GM12878 (cell line): ENCODE data around the gene HADHA. TPM values are rescaled to one million over a fixed set of nuclear protein-coding genes. Genes with fewer than 3 reads are reported as not detected.
A peak's percentile ranks its signal among the peaks of the same experiment; 100 is the strongest.

Source experiments
- ATF7 ChIP-seq: fragments of 450-650 bp; IDR thresholded peaks from 2 replicates; pipeline ENCODE4 v1.6.1; 2016; ENCODE audit warnings: low read depth, mild to moderate bottlenecking
- BHLHE40 ChIP-seq, 2 experiments: fragments of 450-650 bp in 1 of 2; IDR thresholded peaks; 2 replicates each; pipeline ENCODE4 v1.6.1; 2011 to 2017; ENCODE audit warnings: low read depth in 2 of 2, borderline replicate concordance in 1 of 2, improper control_type of control experiment in 1 of 2, low read length in 1 of 2, mild to moderate bottlenecking in 1 of 2
- BMI1 ChIP-seq: fragments of 450-650 bp; IDR thresholded peaks from 2 replicates; pipeline ENCODE4 v1.6.1; 2016; ENCODE audit warnings: mild to moderate bottlenecking, moderate library complexity, borderline replicate concordance
- CBX5 ChIP-seq: sonication (generic); IDR thresholded peaks from 2 replicates; pipeline ENCODE4 v1.6.1; 2016; ENCODE audit warnings: low read depth, moderate library complexity, mild to moderate bottlenecking, inconsistent platforms
- EED ChIP-seq: sonication (generic); IDR thresholded peaks from 2 replicates; pipeline ENCODE4 v1.6.1; 2016; ENCODE audit warnings: antibody characterized with exemption, low read depth
- FOS ChIP-seq: IDR thresholded peaks from 3 replicates; pipeline ENCODE4 v1.6.1; 2011; ENCODE audit warnings: borderline replicate concordance; ENCODE audit not compliant: insufficient read length; ENCODE audit errors: extremely low read depth
- IKZF1 ChIP-seq: fragments of 450-650 bp; conservative IDR thresholded peaks from 2 replicates; pipeline ENCODE4 v1.6.1; 2017; ENCODE audit warnings: antibody characterized with exemption, mild to moderate bottlenecking
- JUND ChIP-seq: IDR thresholded peaks from 2 replicates; pipeline ENCODE4 v1.6.1; 2012; ENCODE audit warnings: low read depth, mild to moderate bottlenecking, low read length, improper control_type of control experiment, moderate library complexity
- MEF2A ChIP-seq: IDR thresholded peaks from 2 replicates; pipeline ENCODE4 v1.6.1; 2011; ENCODE audit warnings: low read depth, mild to moderate bottlenecking, low read length, moderate library complexity; ENCODE audit not compliant: insufficient read depth
- MEF2B ChIP-seq: fragments of 450-650 bp; IDR thresholded peaks from 2 replicates; pipeline ENCODE4 v1.6.1; 2018; ENCODE audit warnings: mild to moderate bottlenecking, moderate library complexity; ENCODE audit not compliant: partially characterized antibody, poor library complexity, severe bottlenecking
- SMAD5 ChIP-seq: IDR thresholded peaks from 2 replicates; pipeline ENCODE4 v1.6.1; 2016; ENCODE audit warnings: antibody characterized with exemption, low read depth
- SP1 ChIP-seq: IDR thresholded peaks from one replicate; pipeline ENCODE4 v1.6.1; 2011; ENCODE audit warnings: low read depth, low read length
- TCF12 ChIP-seq: IDR thresholded peaks from 2 replicates; pipeline ENCODE4 v1.6.1; 2011; ENCODE audit warnings: low read depth, mild to moderate bottlenecking, low read length
- ZNF384 ChIP-seq: IDR thresholded peaks from 2 replicates; pipeline ENCODE4 v1.6.1; 2012; ENCODE audit warnings: low read depth, mild to moderate bottlenecking, low read length, improper control_type of control experiment, borderline replicate concordance
- ZSCAN29 ChIP-seq: fragments of 450-650 bp; IDR thresholded peaks from 2 replicates; pipeline ENCODE4 v1.6.1; 2017; ENCODE audit warnings: mild to moderate bottlenecking, moderate library complexity
- polyA plus RNA-seq, 11 experiments: library from polyadenylated mRNA; depleted of rRNA in 4 of 11; unstranded in 6 of 11; stranded (reverse) in 5 of 11; fragments of >200 nt; fragmentation: Nextera tagmentation in 4 of 11; fragmentation: Illumina TruSeq in 1 of 11; extraction: Ambion mirVana in 4 of 11; extraction: Trizol in 1 of 11; gene quantifications; 1 replicate in 1 of 11; 2 replicates in 10 of 11; pipeline versions ENCODE4 v1.2.1 to v1.2.3, GENCODE V29; 2011 to 2016; ENCODE audit warnings: inconsistent platforms in 2 of 11, missing spikeins in 2 of 11, low read depth in 1 of 11
- total RNA-seq, 4 experiments: library from RNA; depleted of rRNA in 3 of 4; stranded (reverse); fragments of >200 nt in 3 of 4; fragmentation: Illumina TruSeq in 1 of 4; extraction: Trizol in 1 of 4; gene quantifications; 2 replicates each; pipeline versions ENCODE4 v1.2.1 to v1.2.3, GENCODE V29; 2013 to 2021
- TF ChIP-seq, protein P1 (sequence below): fragments of 450-650 bp; IDR thresholded peaks from 2 replicates; pipeline ENCODE4 v1.6.1; 2018; ENCODE audit warnings: borderline replicate concordance, mild to moderate bottlenecking; ENCODE audit not compliant: partially characterized antibody
- TF ChIP-seq, protein P2 (sequence below): fragments of 450-650 bp; formaldehyde crosslinking; IDR thresholded peaks from 2 replicates; pipeline ENCODE4 v1.4.0; 2020; ENCODE audit warnings: mild to moderate bottlenecking, moderate library complexity
- TF ChIP-seq, protein P3 (sequence below): fragments of 450-650 bp; IDR thresholded peaks from 2 replicates; pipeline ENCODE4 v1.6.1; 2017; ENCODE audit warnings: mild to moderate bottlenecking
- TF ChIP-seq, protein P4 (sequence below): IDR thresholded peaks from 2 replicates; pipeline ENCODE4 v1.6.1; 2011; ENCODE audit warnings: mild to moderate bottlenecking, low read depth, low read length, moderate library complexity; ENCODE audit not compliant: insufficient replicate concordance
- TF ChIP-seq, protein P5 (sequence below): IDR thresholded peaks from 2 replicates; pipeline ENCODE4 v1.6.1; 2012; ENCODE audit warnings: low read depth, low read length, improper control_type of control experiment

HADHA gene
- total and polyA plus RNA-seq, 10 of the 15 experiments (the other 5 are each of a cell fraction or from before 2014, with no cell fraction given), result 109 to 207 (median 165) TPM

DNA sequence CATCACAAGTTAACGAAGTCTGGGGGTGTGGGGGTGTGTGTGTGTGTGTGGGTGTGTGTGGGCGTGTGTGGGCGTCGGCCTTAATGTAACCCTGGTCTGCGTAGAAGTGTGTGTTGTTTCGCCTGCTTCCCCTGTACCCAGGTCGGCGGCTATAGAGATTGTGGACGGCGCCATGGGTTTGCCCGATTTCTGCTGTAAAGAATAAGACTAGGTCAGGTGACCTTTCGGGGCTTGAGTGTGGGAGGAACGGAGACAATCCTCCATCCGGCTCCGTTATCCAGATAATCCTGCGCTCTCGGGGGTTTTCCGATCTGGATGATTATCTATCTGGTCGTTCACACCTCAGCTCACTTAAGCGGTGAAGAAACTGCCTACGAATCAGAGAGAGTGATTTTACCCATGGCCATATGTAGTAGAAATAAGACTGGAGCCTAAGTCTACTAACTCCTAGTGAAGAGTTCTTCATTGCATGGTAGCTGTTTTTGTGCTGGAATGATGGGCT, 850 bp upstream of the HADHA start (continued):
- TF ChIP-seq, protein P1, sequence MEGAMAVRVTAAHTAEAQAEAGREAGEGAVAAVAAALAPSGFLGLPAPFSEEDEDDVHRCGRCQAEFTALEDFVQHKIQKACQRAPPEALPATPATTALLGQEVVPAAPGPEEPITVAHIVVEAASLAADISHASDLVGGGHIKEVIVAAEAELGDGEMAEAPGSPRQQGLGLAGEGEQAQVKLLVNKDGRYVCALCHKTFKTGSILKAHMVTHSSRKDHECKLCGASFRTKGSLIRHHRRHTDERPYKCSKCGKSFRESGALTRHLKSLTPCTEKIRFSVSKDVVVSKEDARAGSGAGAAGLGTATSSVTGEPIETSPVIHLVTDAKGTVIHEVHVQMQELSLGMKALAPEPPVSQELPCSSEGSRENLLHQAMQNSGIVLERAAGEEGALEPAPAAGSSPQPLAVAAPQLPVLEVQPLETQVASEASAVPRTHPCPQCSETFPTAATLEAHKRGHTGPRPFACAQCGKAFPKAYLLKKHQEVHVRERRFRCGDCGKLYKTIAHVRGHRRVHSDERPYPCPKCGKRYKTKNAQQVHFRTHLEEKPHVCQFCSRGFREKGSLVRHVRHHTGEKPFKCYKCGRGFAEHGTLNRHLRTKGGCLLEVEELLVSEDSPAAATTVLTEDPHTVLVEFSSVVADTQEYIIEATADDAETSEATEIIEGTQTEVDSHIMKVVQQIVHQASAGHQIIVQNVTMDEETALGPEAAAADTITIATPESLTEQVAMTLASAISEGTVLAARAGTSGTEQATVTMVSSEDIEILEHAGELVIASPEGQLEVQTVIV, result no peak
- TF ChIP-seq JUND, result no peak
- TF ChIP-seq BHLHE40 (IDR thresholded peaks at IDR 0.05; ENCODE audit: borderline replicate concordance in 1 of 2, low read depth in 2 of 2, low read length in 1 of 2), result peak in 1 of 2 experiments; percentile 10; a peak in 1 of 4 replicates
- TF ChIP-seq, protein P2, sequence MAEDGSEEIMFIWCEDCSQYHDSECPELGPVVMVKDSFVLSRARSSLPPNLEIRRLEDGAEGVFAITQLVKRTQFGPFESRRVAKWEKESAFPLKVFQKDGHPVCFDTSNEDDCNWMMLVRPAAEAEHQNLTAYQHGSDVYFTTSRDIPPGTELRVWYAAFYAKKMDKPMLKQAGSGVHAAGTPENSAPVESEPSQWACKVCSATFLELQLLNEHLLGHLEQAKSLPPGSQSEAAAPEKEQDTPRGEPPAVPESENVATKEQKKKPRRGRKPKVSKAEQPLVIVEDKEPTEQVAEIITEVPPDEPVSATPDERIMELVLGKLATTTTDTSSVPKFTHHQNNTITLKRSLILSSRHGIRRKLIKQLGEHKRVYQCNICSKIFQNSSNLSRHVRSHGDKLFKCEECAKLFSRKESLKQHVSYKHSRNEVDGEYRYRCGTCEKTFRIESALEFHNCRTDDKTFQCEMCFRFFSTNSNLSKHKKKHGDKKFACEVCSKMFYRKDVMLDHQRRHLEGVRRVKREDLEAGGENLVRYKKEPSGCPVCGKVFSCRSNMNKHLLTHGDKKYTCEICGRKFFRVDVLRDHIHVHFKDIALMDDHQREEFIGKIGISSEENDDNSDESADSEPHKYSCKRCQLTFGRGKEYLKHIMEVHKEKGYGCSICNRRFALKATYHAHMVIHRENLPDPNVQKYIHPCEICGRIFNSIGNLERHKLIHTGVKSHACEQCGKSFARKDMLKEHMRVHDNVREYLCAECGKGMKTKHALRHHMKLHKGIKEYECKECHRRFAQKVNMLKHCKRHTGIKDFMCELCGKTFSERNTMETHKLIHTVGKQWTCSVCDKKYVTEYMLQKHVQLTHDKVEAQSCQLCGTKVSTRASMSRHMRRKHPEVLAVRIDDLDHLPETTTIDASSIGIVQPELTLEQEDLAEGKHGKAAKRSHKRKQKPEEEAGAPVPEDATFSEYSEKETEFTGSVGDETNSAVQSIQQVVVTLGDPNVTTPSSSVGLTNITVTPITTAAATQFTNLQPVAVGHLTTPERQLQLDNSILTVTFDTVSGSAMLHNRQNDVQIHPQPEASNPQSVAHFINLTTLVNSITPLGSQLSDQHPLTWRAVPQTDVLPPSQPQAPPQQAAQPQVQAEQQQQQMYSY (CRISPR knock-in tag), result no peak
- no peak for TF ChIP-seq SMAD5
- no peak for TF ChIP-seq TCF12
- TF ChIP-seq IKZF1, result peak; percentile 11; the same call in 1 of the 2 replicates
- TF ChIP-seq MEF2B, result no peak
- TF ChIP-seq, protein P3, sequence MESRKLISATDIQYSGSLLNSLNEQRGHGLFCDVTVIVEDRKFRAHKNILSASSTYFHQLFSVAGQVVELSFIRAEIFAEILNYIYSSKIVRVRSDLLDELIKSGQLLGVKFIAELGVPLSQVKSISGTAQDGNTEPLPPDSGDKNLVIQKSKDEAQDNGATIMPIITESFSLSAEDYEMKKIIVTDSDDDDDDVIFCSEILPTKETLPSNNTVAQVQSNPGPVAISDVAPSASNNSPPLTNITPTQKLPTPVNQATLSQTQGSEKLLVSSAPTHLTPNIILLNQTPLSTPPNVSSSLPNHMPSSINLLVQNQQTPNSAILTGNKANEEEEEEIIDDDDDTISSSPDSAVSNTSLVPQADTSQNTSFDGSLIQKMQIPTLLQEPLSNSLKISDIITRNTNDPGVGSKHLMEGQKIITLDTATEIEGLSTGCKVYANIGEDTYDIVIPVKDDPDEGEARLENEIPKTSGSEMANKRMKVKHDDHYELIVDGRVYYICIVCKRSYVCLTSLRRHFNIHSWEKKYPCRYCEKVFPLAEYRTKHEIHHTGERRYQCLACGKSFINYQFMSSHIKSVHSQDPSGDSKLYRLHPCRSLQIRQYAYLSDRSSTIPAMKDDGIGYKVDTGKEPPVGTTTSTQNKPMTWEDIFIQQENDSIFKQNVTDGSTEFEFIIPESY, result no peak
- TF ChIP-seq, protein P4, sequence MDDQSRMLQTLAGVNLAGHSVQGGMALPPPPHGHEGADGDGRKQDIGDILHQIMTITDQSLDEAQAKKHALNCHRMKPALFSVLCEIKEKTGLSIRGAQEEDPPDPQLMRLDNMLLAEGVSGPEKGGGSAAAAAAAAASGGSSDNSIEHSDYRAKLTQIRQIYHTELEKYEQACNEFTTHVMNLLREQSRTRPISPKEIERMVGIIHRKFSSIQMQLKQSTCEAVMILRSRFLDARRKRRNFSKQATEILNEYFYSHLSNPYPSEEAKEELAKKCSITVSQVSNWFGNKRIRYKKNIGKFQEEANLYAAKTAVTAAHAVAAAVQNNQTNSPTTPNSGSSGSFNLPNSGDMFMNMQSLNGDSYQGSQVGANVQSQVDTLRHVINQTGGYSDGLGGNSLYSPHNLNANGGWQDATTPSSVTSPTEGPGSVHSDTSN, result no peak
- TF ChIP-seq CBX5, result no peak
- no peak for TF ChIP-seq BMI1
- peak; percentile 88 for TF ChIP-seq ATF7
- TF ChIP-seq, protein P5, sequence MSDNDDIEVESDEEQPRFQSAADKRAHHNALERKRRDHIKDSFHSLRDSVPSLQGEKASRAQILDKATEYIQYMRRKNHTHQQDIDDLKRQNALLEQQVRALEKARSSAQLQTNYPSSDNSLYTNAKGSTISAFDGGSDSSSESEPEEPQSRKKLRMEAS, result no peak
- TF ChIP-seq FOS, result no peak
- no peak for TF ChIP-seq MEF2A
- TF ChIP-seq SP1, result peak; percentile 3
- TF ChIP-seq ZSCAN29, result no peak
- TF ChIP-seq ZNF384, result no peak
- TF ChIP-seq EED, result no peak
